ENCODE measurements around the gene PKN2.
"Not testable (repeated sequence)": the region's sequence is repeated elsewhere in the genome, so short reads cannot be mapped to it uniquely, and the experiment has no call there.

Gene PKN2

GRCh38 chr1:88876573-88877365, 192.7 kb downstream of the PKN2 start:
- H3K4me1 ChIP-seq (ENCODE audit: control insufficient read depth, insufficient read depth, low read length, unreplicated experiment): no peaks in the 10 kb centered on the region
- H3K36me3 ChIP-seq (ENCODE audit: insufficient read depth, low read length): no peaks in the 10 kb centered on the region
- no peak overlapping the region for H3K27ac ChIP-seq (ENCODE audit: low read depth, low read length)
- no peak overlapping the region for H3K4me3 ChIP-seq (ENCODE audit: low read depth, low read length)
- H3K27me3 ChIP-seq (ENCODE audit: insufficient read depth, low read length): no peaks in the 10 kb centered on the region
- no peak overlapping the region for H2AFZ ChIP-seq (ENCODE audit: low read length, unreplicated experiment)
- H3K79me2 ChIP-seq (ENCODE audit: control insufficient read depth, insufficient read depth, low read length, unreplicated experiment): peaks cover 36% of the 10 kb centered on the region

- peaks cover 36% of the 10 kb centered on the region for H3K79me2 ChIP-seq (ENCODE audit: control insufficient read depth, insufficient read depth, low read length, unreplicated experiment)
- H2AFZ ChIP-seq (ENCODE audit: low read length, unreplicated experiment): no peak overlapping the region
- no peaks in the 10 kb centered on the region for H3K4me1 ChIP-seq (ENCODE audit: control insufficient read depth, insufficient read depth, low read length, unreplicated experiment)
- no peaks in the 10 kb centered on the region for H3K27me3 ChIP-seq (ENCODE audit: insufficient read depth, low read length)
- no peak overlapping the region for H3K4me3 ChIP-seq (ENCODE audit: low read depth, low read length)
- H3K36me3 ChIP-seq (ENCODE audit: insufficient read depth, low read length): peaks cover 2% of the 10 kb centered on the region; the same call in 1 of the 2 replicates
- H3K27ac ChIP-seq (ENCODE audit: low read depth, low read length): no peak overlapping the region
Measured at GRCh38 chr1:88877382-88877825, 193.3 kb downstream of the PKN2 start.

GRCh38 chr1:88877911-88878310, 193.8 kb downstream of the PKN2 start:
- H3K79me2 ChIP-seq (ENCODE audit: control insufficient read depth, insufficient read depth, low read length, unreplicated experiment): peaks cover 40% of the 10 kb centered on the region
- no peak overlapping the region for H3K27ac ChIP-seq (ENCODE audit: low read depth, low read length)
- no peaks in the 10 kb centered on the region for H3K27me3 ChIP-seq (ENCODE audit: insufficient read depth, low read length)
- no peak overlapping the region for H2AFZ ChIP-seq (ENCODE audit: low read length, unreplicated experiment)
- H3K36me3 ChIP-seq (ENCODE audit: insufficient read depth, low read length): peaks cover 5% of the 10 kb centered on the region; the same call in 1 of the 2 replicates
- no peak overlapping the region for H3K4me3 ChIP-seq (ENCODE audit: low read depth, low read length)
- no peaks in the 10 kb centered on the region for H3K4me1 ChIP-seq (ENCODE audit: control insufficient read depth, insufficient read depth, low read length, unreplicated experiment)

- Histone ChIP-seq H3K4me1 (ENCODE audit: control insufficient read depth, insufficient read depth, low read length, unreplicated experiment) (no peaks in the 10 kb centered on the region), H3K27me3 (ENCODE audit: insufficient read depth, low read length) (no peaks in the 10 kb centered on the region), H3K79me2 (ENCODE audit: control insufficient read depth, insufficient read depth, low read length, unreplicated experiment) (peaks cover 41% of the 10 kb centered on the region), H3K4me3 (ENCODE audit: low read depth, low read length) (no peak overlapping the region), H2AFZ (ENCODE audit: low read length, unreplicated experiment) (no peak overlapping the region), H3K36me3 (ENCODE audit: insufficient read depth, low read length) (peaks cover 5% of the 10 kb centered on the region; the same call in 1 of the 2 replicates), H3K27ac (ENCODE audit: low read depth, low read length) (no peak overlapping the region)
Measured at GRCh38 chr1:88878731-88879130, 194.7 kb downstream of the PKN2 start.

- H3K27me3 ChIP-seq (ENCODE audit: insufficient read depth, low read length); H3K27ac ChIP-seq (ENCODE audit: low read depth, low read length); H2AFZ ChIP-seq (ENCODE audit: low read length, unreplicated experiment); H3K4me1 ChIP-seq (ENCODE audit: control insufficient read depth, insufficient read depth, low read length, unreplicated experiment); H3K36me3 ChIP-seq (ENCODE audit: insufficient read depth, low read length); H3K4me3 ChIP-seq (ENCODE audit: low read depth, low read length): not testable (repeated sequence)
- peaks cover 31% of the 10 kb centered on the region for H3K79me2 ChIP-seq (ENCODE audit: control insufficient read depth, insufficient read depth, low read length, unreplicated experiment)
Measured at GRCh38 chr1:88880717-88881116, 196.6 kb downstream of the PKN2 start.

GRCh38 chr1:88883156-88883555, 199.1 kb downstream of the PKN2 start:
- Histone ChIP-seq H3K4me1 (ENCODE audit: control insufficient read depth, insufficient read depth, low read length, unreplicated experiment) (no peaks in the 10 kb centered on the region), H3K79me2 (ENCODE audit: control insufficient read depth, insufficient read depth, low read length, unreplicated experiment) (peaks cover 26% of the 10 kb centered on the region), H3K27ac (ENCODE audit: low read depth, low read length) (no peak overlapping the region), H2AFZ (ENCODE audit: low read length, unreplicated experiment) (no peak overlapping the region), H3K27me3 (ENCODE audit: insufficient read depth, low read length) (no peaks in the 10 kb centered on the region), H3K36me3 (ENCODE audit: insufficient read depth, low read length) (peaks cover 25% of the 10 kb centered on the region), H3K4me3 (ENCODE audit: low read depth, low read length) (no peak overlapping the region)
